IPS-20b (cell line): ENCODE measurements around the gene MIXL1.
"Not testable (repeated sequence)": the region's sequence is repeated elsewhere in the genome, so short reads cannot be mapped to it uniquely, and the experiment has no call there.

Experiments used
- H3K27ac ChIP-seq: one replicate; pipeline ENCODE4 v1.5.1; 2013; ENCODE audit warnings: low read length
- H3K27me3 ChIP-seq: 2 replicates; pipeline ENCODE4 v1.6.1; 2013; ENCODE audit warnings: mild to moderate bottlenecking, low read length, inconsistent platforms; ENCODE audit not compliant: insufficient read depth
- H3K36me3 ChIP-seq: 2 replicates; pipeline ENCODE4 v1.6.1; 2013; ENCODE audit warnings: low read depth, mild to moderate bottlenecking, inconsistent platforms, low read length, moderate library complexity; ENCODE audit not compliant: insufficient read depth
- H3K4me1 ChIP-seq: 2 replicates; pipeline ENCODE4 v1.6.1; 2013; ENCODE audit warnings: mild to moderate bottlenecking, control low read depth, inconsistent platforms, low read length, moderate library complexity; ENCODE audit not compliant: insufficient read depth
- H3K4me3 ChIP-seq: 2 replicates; pipeline ENCODE4 v1.5.1; 2013; ENCODE audit warnings: mild to moderate bottlenecking, low read length, inconsistent platforms
- H3K9ac ChIP-seq: 2 replicates; pipeline ENCODE4 v1.6.1; 2013; ENCODE audit warnings: low read depth, mild to moderate bottlenecking, inconsistent platforms, low read length, moderate library complexity
- H3K9me3 ChIP-seq: 2 replicates; pipeline ENCODE4 v1.6.1; 2013; ENCODE audit warnings: mild to moderate bottlenecking, low read depth, low read length, inconsistent platforms; ENCODE audit not compliant: insufficient read depth

Gene MIXL1

GRCh38 chr1:226202246-226202645 lies 21.2 kb upstream of the MIXL1 start:
- no peak overlapping the region for H3K4me3 ChIP-seq
- peaks cover 4% of the 10 kb centered on the region; the same call in 1 of the 2 replicates for H3K4me1 ChIP-seq
- H3K27me3 ChIP-seq = no peaks in the 10 kb centered on the region
- no peaks in the 10 kb centered on the region for H3K9me3 ChIP-seq
- no peak overlapping the region for H3K9ac ChIP-seq
- H3K36me3 ChIP-seq = no peaks in the 10 kb centered on the region
- H3K27ac ChIP-seq = no peak overlapping the region

- H3K27me3 ChIP-seq, H3K4me1 ChIP-seq, H3K9me3 ChIP-seq, H3K4me3 ChIP-seq, H3K27ac ChIP-seq, H3K9ac ChIP-seq, H3K36me3 ChIP-seq: not testable (repeated sequence)
These were observed 20.8 kb upstream of the MIXL1 start for GRCh38 chr1:226202666-226203065.

DNA sequence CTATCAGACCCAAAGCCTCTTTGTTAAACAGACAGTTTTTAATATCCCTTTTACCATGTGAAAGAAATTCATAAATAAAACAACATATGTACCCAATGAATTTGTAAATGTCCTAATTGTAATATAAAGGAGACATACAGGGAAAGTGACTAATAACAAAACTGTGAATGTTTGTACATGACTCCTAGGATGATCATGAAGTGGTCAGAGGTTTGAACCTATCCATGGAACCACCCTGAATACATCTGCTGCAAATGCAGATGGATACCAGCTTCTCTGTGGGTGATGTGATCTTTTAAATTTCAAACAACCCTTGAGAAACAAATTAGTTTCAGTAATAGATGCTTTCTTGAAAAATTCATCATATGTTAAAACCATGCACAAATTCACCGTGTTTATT lies 20.2 kb upstream of the MIXL1 start:
- Histone ChIP-seq H3K27ac (no peak overlapping the region), H3K9me3 (no peaks in the 10 kb centered on the region), H3K4me1 (peaks cover 4% of the 10 kb centered on the region; the same call in 1 of the 2 replicates), H3K9ac (no peak overlapping the region), H3K27me3 (no peaks in the 10 kb centered on the region), H3K36me3 (no peaks in the 10 kb centered on the region), H3K4me3 (no peak overlapping the region)

GRCh38 chr1:226203655-226204054 lies 19.8 kb upstream of the MIXL1 start:
- no peak overlapping the region for H3K27ac ChIP-seq
- H3K9ac ChIP-seq = no peak overlapping the region
- no peaks in the 10 kb centered on the region for H3K27me3 ChIP-seq
- H3K4me1 ChIP-seq = peaks cover 4% of the 10 kb centered on the region; the same call in 1 of the 2 replicates
- H3K36me3 ChIP-seq = no peaks in the 10 kb centered on the region
- no peak overlapping the region for H3K4me3 ChIP-seq
- H3K9me3 ChIP-seq = no peaks in the 10 kb centered on the region

DNA sequence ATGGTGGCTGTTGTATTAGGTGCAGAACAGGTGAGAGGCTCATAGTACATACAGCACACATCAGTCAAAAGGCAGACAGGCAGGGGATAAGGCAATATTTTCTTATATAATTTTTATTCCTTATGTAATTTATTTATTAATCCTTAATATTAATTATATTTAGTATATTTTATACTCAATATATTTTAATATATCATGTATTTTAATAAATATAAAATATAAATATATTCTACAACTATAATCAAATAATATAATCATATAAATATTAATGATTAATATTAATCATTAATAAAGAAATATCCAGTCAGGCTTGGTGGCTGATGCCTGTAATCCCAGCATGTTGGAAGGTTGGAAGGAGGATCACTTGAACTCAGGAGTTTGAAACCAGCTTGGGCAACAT lies 19.3 kb upstream of the MIXL1 start:
- Histone ChIP-seq H3K36me3 (no peaks in the 10 kb centered on the region), H3K27ac (no peak overlapping the region), H3K4me3 (no peak overlapping the region), H3K27me3 (no peaks in the 10 kb centered on the region), H3K4me1 (peaks cover 4% of the 10 kb centered on the region; the same call in 1 of the 2 replicates), H3K9ac (no peak overlapping the region), H3K9me3 (no peaks in the 10 kb centered on the region)

DNA sequence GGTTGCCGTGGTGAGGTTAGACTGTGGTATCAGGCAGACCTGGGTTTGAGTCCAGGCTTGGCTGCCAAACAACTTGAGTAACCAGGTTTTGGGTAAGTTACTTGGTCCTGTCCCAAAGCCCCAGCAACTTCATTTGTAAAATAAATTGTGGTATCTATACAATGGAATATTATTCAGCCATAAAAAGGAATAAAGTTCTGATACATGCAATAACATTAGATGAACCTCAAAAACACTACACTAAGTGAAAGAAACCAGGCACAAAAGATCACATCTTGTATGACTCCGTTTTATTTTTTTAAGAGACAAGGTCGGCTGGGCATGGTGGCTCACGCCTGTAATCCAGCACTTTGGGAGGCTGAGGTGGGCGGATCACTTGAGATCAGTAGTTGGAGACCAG lies 16.4 kb upstream of the MIXL1 start:
- Histone ChIP-seq H3K27ac (no peak overlapping the region), H3K9me3 (no peaks in the 10 kb centered on the region), H3K4me3 (no peak overlapping the region), H3K4me1 (peaks cover 21% of the 10 kb centered on the region), H3K36me3 (no peaks in the 10 kb centered on the region), H3K27me3 (peaks cover 11% of the 10 kb centered on the region; the same call in 1 of the 2 replicates), H3K9ac (no peak overlapping the region)

GRCh38 chr1:226209307-226210059 lies 14.0 kb upstream of the MIXL1 start:
- Histone ChIP-seq H3K27me3 (peaks cover 11% of the 10 kb centered on the region; the same call in 1 of the 2 replicates), H3K27ac (no peak overlapping the region), H3K4me1 (peaks cover 17% of the 10 kb centered on the region), H3K9ac (no peak overlapping the region), H3K9me3 (no peaks in the 10 kb centered on the region), H3K36me3 (no peaks in the 10 kb centered on the region), H3K4me3 (no peak overlapping the region)

- H3K9ac ChIP-seq = no peak overlapping the region
- H3K9me3 ChIP-seq = no peaks in the 10 kb centered on the region
- H3K36me3 ChIP-seq = no peaks in the 10 kb centered on the region
- peak overlapping the region; percentile 13; the same call in 1 of the 2 replicates for H3K4me3 ChIP-seq
- H3K4me1 ChIP-seq = peaks cover 22% of the 10 kb centered on the region
- no peak overlapping the region for H3K27ac ChIP-seq
- H3K27me3 ChIP-seq = peaks cover 11% of the 10 kb centered on the region; the same call in 1 of the 2 replicates
These were observed 12.8 kb upstream of the MIXL1 start for GRCh38 chr1:226210571-226211176.

DNA sequence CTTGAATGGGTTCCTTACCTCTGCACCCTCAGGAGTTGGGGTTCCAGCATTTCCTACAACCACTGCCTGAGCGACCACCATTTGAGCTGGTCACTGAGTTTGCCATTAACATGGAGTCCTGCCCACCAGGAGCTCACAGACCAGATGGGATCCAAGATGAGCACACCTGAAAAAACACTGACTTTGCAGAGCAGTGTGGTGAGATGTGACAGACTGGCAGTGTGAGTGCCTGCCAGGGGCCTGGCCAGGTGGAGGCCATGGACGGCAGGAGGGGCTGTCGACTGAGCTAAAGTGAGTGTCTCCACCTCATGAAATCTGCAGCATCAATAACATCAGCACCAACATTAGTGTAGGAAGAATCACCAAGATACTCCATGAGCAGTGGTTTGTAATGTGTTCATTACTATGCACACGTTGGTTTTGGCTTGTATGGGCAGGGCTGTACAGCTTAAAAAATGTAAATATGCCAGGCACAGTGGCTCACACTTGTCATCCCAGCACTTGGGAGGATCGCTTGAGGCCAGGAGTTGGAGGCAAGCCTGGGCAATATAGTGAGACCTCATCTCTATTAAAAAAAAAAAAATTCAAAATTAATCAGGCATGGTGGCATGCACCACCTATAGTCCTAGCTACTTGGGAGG lies 12.2 kb upstream of the MIXL1 start:
- Histone ChIP-seq H3K27me3 (peaks cover 11% of the 10 kb centered on the region; the same call in 1 of the 2 replicates), H3K9ac (no peak overlapping the region), H3K4me3 (peak overlapping the region; percentile 13; the same call in 1 of the 2 replicates)

DNA sequence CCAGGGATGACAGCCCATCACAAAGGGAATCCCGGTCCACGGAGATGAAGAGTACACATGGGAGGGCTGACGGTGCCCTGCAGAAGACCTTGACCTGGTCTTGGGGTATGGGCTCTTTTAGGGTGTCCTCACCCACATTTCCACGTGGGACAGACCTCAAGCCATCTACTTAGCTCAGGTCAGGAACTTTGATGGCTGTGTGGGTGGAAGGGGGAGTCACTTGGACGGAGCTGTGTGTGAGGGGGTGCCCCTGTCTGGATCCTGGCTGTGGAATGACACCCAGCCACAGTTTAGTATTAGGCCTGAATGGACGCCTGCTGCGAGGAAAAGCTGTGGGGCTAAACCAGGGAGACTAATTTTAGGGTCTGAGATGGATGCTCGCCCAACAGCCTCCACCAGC lies 10.9 kb upstream of the MIXL1 start:
- Histone ChIP-seq H3K9ac (no peak overlapping the region), H3K4me1 (peaks cover 22% of the 10 kb centered on the region), H3K4me3 (no peak overlapping the region), H3K9me3 (no peaks in the 10 kb centered on the region), H3K27ac (no peak overlapping the region), H3K36me3 (no peaks in the 10 kb centered on the region), H3K27me3 (peaks cover 11% of the 10 kb centered on the region; the same call in 1 of the 2 replicates)

More for the DNA sequence above, 12.2 kb upstream of the MIXL1 start:
- Histone ChIP-seq H3K4me1 (peaks cover 22% of the 10 kb centered on the region), H3K36me3 (no peaks in the 10 kb centered on the region), H3K27ac (no peak overlapping the region), H3K9me3 (no peaks in the 10 kb centered on the region)

- peaks cover 1% of the 10 kb centered on the region; the same call in 1 of the 2 replicates for H3K27me3 ChIP-seq
- H3K36me3 ChIP-seq = no peaks in the 10 kb centered on the region
- no peaks in the 10 kb centered on the region for H3K9me3 ChIP-seq
- peaks cover 21% of the 10 kb centered on the region for H3K4me1 ChIP-seq
- H3K27ac ChIP-seq = no peak overlapping the region
- no peak overlapping the region for H3K4me3 ChIP-seq
- no peak overlapping the region for H3K9ac ChIP-seq
These were observed 8.2 kb upstream of the MIXL1 start for GRCh38 chr1:226215239-226215638.
